SJSA1 (cell line): Measurements from ENCODE around the gene KIAA0930. TPM values are rescaled to one million over a fixed set of nuclear protein-coding genes. Genes with fewer than 3 reads are reported as not detected.
"Not testable (repeated sequence)": the region's sequence is repeated elsewhere in the genome, so short reads cannot be mapped to it uniquely, and the experiment has no call there.

ENCODE experiments used
- DNase-seq, 2 experiments: peaks; one replicate each; pipeline ENCODE4 v3.0.0-alpha.2; 2015 to 2020; ENCODE audit warnings: low spot score in 2 of 2, low read depth in 1 of 2
- H3K27ac ChIP-seq: fragments of 250-450 bp; sonication (Bioruptor Pico); 2 replicates; pipeline ENCODE4 v1.5.1; 2020; ENCODE audit warnings: mild to moderate bottlenecking, moderate library complexity
- H3K27me3 ChIP-seq: fragments of 250-450 bp; sonication (Bioruptor Pico); replicated peaks from 2 replicates; pipeline ENCODE4 v1.5.1; 2020; ENCODE audit warnings: mild to moderate bottlenecking, moderate library complexity
- H3K36me3 ChIP-seq: fragments of 250-450 bp; sonication (Bioruptor Pico); 2 replicates; pipeline ENCODE4 v1.5.1; 2020; ENCODE audit warnings: mild to moderate bottlenecking
- H3K4me1 ChIP-seq: fragments of 250-450 bp; sonication (Bioruptor Pico); replicated peaks from 2 replicates; pipeline ENCODE4 v1.6.1; 2021; ENCODE audit warnings: mild to moderate bottlenecking
- H3K4me3 ChIP-seq: fragments of 250-450 bp; sonication (Bioruptor Pico); 2 replicates; pipeline ENCODE4 v1.5.1; 2020; ENCODE audit warnings: mild to moderate bottlenecking
- H3K9me3 ChIP-seq: fragments of 250-450 bp; sonication (Bioruptor Pico); replicated peaks from 2 replicates; pipeline ENCODE4 v1.5.1; 2020; ENCODE audit warnings: mild to moderate bottlenecking
- total RNA-seq: library from RNA; depleted of rRNA; stranded (reverse); fragments of >200 nt; shearing (Covaris generic); gene quantifications from 2 replicates; pipeline ENCODE4 v1.2.3, GENCODE V29; 2014; rRNA removed

KIAA0930 gene
- 126 and 192 TPM in 2 replicates for total RNA-seq

GRCh38 chr22:45240810-45241631 lies at the start of gene KIAA0930:
TSS of gene KIAA0930 (minus strand) at chr22:45240894. CDS start at chr22:45240703, 191 bp downstream.
- H3K36me3 ChIP-seq, result peaks cover 33% of the 10 kb centered on the region
- peak in 1 of 2 experiments; percentile 78 for DNase-seq
- H3K4me1 ChIP-seq, result peaks cover 39% of the 10 kb centered on the region
- H3K4me3 ChIP-seq, result peak within 1 kb of the TSS; percentile 75
- 0 out of 2 replicates have a peak, but pooled peaks cover 2% of the 10 kb centered on the region for H3K9me3 ChIP-seq
- H3K27ac ChIP-seq, result peak within 1 kb of the TSS; percentile 43
- H3K27me3 ChIP-seq, result no peaks in the 10 kb centered on the region

GRCh38 chr22:45286854-45287551 lies 46.3 kb upstream of the KIAA0930 start:
- no peak for DNase-seq
- Histone ChIP-seq H3K4me3 (no peak overlapping the region), H3K36me3 (no peaks in the 10 kb centered on the region), H3K27ac (no peak overlapping the region), H3K9me3 (no peaks in the 10 kb centered on the region), H3K4me1 (no peaks in the 10 kb centered on the region; the same call in 1 of the 2 replicates), H3K27me3 (no peaks in the 10 kb centered on the region)

GRCh38 chr22:45285263-45286058 lies 44.8 kb upstream of the KIAA0930 start:
- Histone ChIP-seq H3K36me3 (no peaks in the 10 kb centered on the region), H3K9me3 (no peaks in the 10 kb centered on the region), H3K4me1 (peaks cover 3% of the 10 kb centered on the region), H3K4me3 (no peak overlapping the region), H3K27ac (no peak overlapping the region), H3K27me3 (no peaks in the 10 kb centered on the region)
- DNase-seq, result no peak

GRCh38 chr22:45284705-45285262 lies 44.1 kb upstream of the KIAA0930 start, which contains the start of gene UPK3A:
TSS of gene UPK3A (plus strand) at chr22:45284949. CDS start at chr22:45285014, 65 bp downstream.
- H3K4me1 ChIP-seq, result peaks cover 8% of the 10 kb centered on the region
- no peak within 1 kb of the TSS for H3K4me3 ChIP-seq
- DNase-seq, result no peak
- no peaks in the 10 kb centered on the region for H3K36me3 ChIP-seq
- no peaks in the 10 kb centered on the region for H3K9me3 ChIP-seq
- no peak within 1 kb of the TSS for H3K27ac ChIP-seq
- no peaks in the 10 kb centered on the region for H3K27me3 ChIP-seq

GRCh38 chr22:45281010-45281409 lies 40.3 kb upstream of the KIAA0930 start:
- Histone ChIP-seq H3K27ac (no peak overlapping the region), H3K9me3 (no peaks in the 10 kb centered on the region), H3K4me3 (no peak overlapping the region), H3K4me1 (peaks cover 18% of the 10 kb centered on the region), H3K27me3 (no peaks in the 10 kb centered on the region), H3K36me3 (no peaks in the 10 kb centered on the region)
- DNase-seq, result no peak

GRCh38 chr22:45280587-45280980 lies 39.9 kb upstream of the KIAA0930 start:
- H3K27me3 ChIP-seq, result no peaks in the 10 kb centered on the region
- no peaks in the 10 kb centered on the region for H3K36me3 ChIP-seq
- H3K4me3 ChIP-seq, result no peak overlapping the region
- no peak overlapping the region for H3K27ac ChIP-seq
- no peak for DNase-seq
- no peaks in the 10 kb centered on the region for H3K9me3 ChIP-seq
- H3K4me1 ChIP-seq, result peaks cover 18% of the 10 kb centered on the region

GRCh38 chr22:45278125-45278524 lies 37.4 kb upstream of the KIAA0930 start:
- DNase-seq, result no peak
- H3K9me3 ChIP-seq, result no peaks in the 10 kb centered on the region
- peaks cover 18% of the 10 kb centered on the region for H3K4me1 ChIP-seq
- no peak overlapping the region for H3K27ac ChIP-seq
- H3K4me3 ChIP-seq, result no peak overlapping the region
- H3K27me3 ChIP-seq, result no peaks in the 10 kb centered on the region
- H3K36me3 ChIP-seq, result no peaks in the 10 kb centered on the region

GRCh38 chr22:45277720-45278119 lies 37.0 kb upstream of the KIAA0930 start:
- H3K4me3 ChIP-seq, DNase-seq, H3K9me3 ChIP-seq, H3K27me3 ChIP-seq, H3K27ac ChIP-seq, H3K36me3 ChIP-seq: not testable (repeated sequence)
- peaks cover 18% of the 10 kb centered on the region for H3K4me1 ChIP-seq

- H3K9me3 ChIP-seq, result no peaks in the 10 kb centered on the region
- H3K27ac ChIP-seq, result no peak overlapping the region
- no peaks in the 10 kb centered on the region for H3K36me3 ChIP-seq
- no peak for DNase-seq
- peaks cover 25% of the 10 kb centered on the region for H3K4me1 ChIP-seq
- no peaks in the 10 kb centered on the region for H3K27me3 ChIP-seq
- no peak overlapping the region for H3K4me3 ChIP-seq
Observed at GRCh38 chr22:45276507-45277105, 35.9 kb upstream of the KIAA0930 start.

GRCh38 chr22:45273452-45274075 lies 32.9 kb upstream of the KIAA0930 start:
- Histone ChIP-seq H3K4me3 (no peak overlapping the region), H3K4me1 (peaks cover 15% of the 10 kb centered on the region), H3K27me3 (no peaks in the 10 kb centered on the region), H3K27ac (no peak overlapping the region), H3K36me3 (no peaks in the 10 kb centered on the region), H3K9me3 (no peaks in the 10 kb centered on the region)
- no peak for DNase-seq

- DNase-seq, result no peak
- Histone ChIP-seq H3K9me3 (no peaks in the 10 kb centered on the region), H3K27ac (no peak overlapping the region), H3K4me3 (no peak overlapping the region), H3K36me3 (no peaks in the 10 kb centered on the region), H3K27me3 (no peaks in the 10 kb centered on the region), H3K4me1 (peaks cover 16% of the 10 kb centered on the region)
Observed at GRCh38 chr22:45272498-45272897, 31.8 kb upstream of the KIAA0930 start.

GRCh38 chr22:45271667-45272201 lies 31.0 kb upstream of the KIAA0930 start:
- Histone ChIP-seq H3K27me3 (no peaks in the 10 kb centered on the region), H3K4me1 (peaks cover 16% of the 10 kb centered on the region), H3K4me3 (no peak overlapping the region), H3K36me3 (no peaks in the 10 kb centered on the region), H3K27ac (no peak overlapping the region), H3K9me3 (no peaks in the 10 kb centered on the region)
- no peak for DNase-seq
